Measurements from ENCODE around the gene CCM2L. TPM values are rescaled to one million over a fixed set of nuclear protein-coding genes. Genes with fewer than 3 reads are reported as not detected.

CCM2L gene
- total RNA-seq, 1 experiment from 2014 or later = 0.32 TPM

- Mint-ChIP-seq H3K9me3 (ENCODE audit: unreplicated experiment) (no peaks in the 10 kb centered on the region), H3K4me3 (ENCODE audit: unreplicated experiment) (no peak overlapping the region), H3K4me1 (ENCODE audit: low read depth, unreplicated experiment) (no peaks in the 10 kb centered on the region), H3K27me3 (ENCODE audit: insufficient read depth, unreplicated experiment) (peaks cover 24% of the 10 kb centered on the region), H3K27ac (ENCODE audit: unreplicated experiment) (no peak overlapping the region), H3K36me3 (ENCODE audit: insufficient read depth, unreplicated experiment) (no peaks in the 10 kb centered on the region)
- Histone ChIP-seq H3K36me3 (ENCODE audit: control insufficient read depth, insufficient read depth, low read length) (no peaks in the 10 kb centered on the region), H3K27me3 (replicated peaks; ENCODE audit: control insufficient read depth, insufficient read depth, low read length) (peaks cover 7% of the 10 kb centered on the region), H3K4me1 (peaks cover 6% of the 10 kb centered on the region), H3K4me3 (ENCODE audit: low read depth, low read length) (no peak overlapping the region), H3K9me3 (no peaks in the 10 kb centered on the region)
- BruUV-seq (replicated peaks) = no TSS peak
- ChIA-PET CTCF (interaction anchor here (1.0 to 3.8 kb wide), 4 partner anchors 9 to 211 kb away, joined by 3 to 12 read pairs (median 4); no protein-coding TSS in a partner anchor), POLR2A (no interaction called here)
- DNase-seq = peak in 1 of 2 experiments; percentile 40
- TF ChIP-seq CTCF (IDR thresholded peaks at IDR 0.05; ENCODE audit: insufficient read depth in 1 of 2, low read depth in 1 of 2, low read length in 1 of 2, severe bottlenecking in 1 of 2, unreplicated experiment in 1 of 2) = peak in 1 of 2 experiments; percentile 20
- intact Hi-C loops (cut with micrococcal nuclease; ENCODE audit: unreplicated experiment) = loop anchor here (5.0 kb wide), 1 partner anchor 68 kb away; the partner anchor contains the start of gene XKR7
Observed at GRCh38 chr20:32034581-32035425, 24.6 kb downstream of the CCM2L start.

- ChIA-PET POLR2A (no interaction called here), CTCF (interaction anchor here (1.2 to 3.8 kb wide), 4 partner anchors 10 to 189 kb away, joined by 3 to 12 read pairs (median 4); no protein-coding TSS in a partner anchor)
- TF ChIP-seq CTCF (IDR thresholded peaks at IDR 0.05; ENCODE audit: insufficient read depth in 1 of 2, low read depth in 1 of 2, low read length in 1 of 2, severe bottlenecking in 1 of 2, unreplicated experiment in 1 of 2) = no peak
- peak in 1 of 2 experiments; percentile 29 for DNase-seq
- Mint-ChIP-seq H3K9me3 (ENCODE audit: unreplicated experiment) (no peaks in the 10 kb centered on the region), H3K36me3 (ENCODE audit: insufficient read depth, unreplicated experiment) (no peaks in the 10 kb centered on the region), H3K4me1 (ENCODE audit: low read depth, unreplicated experiment) (no peaks in the 10 kb centered on the region), H3K27ac (ENCODE audit: unreplicated experiment) (no peak overlapping the region), H3K27me3 (ENCODE audit: insufficient read depth, unreplicated experiment) (peaks cover 20% of the 10 kb centered on the region), H3K4me3 (ENCODE audit: unreplicated experiment) (no peak overlapping the region)
- no peaks in the 10 kb centered on the region for H3K36me3 ChIP-seq (ENCODE audit: control insufficient read depth, insufficient read depth, low read length)
- BruUV-seq (replicated peaks) = no TSS peak
- H3K27me3 ChIP-seq (replicated peaks; ENCODE audit: control insufficient read depth, insufficient read depth, low read length) = peaks cover 7% of the 10 kb centered on the region
- H3K4me3 ChIP-seq (ENCODE audit: low read depth, low read length) = no peak overlapping the region
- intact Hi-C loops (cut with micrococcal nuclease; ENCODE audit: unreplicated experiment) = no loop called here
- H3K4me1 ChIP-seq = peaks cover 6% of the 10 kb centered on the region
- H3K9me3 ChIP-seq = no peaks in the 10 kb centered on the region
Observed at GRCh38 chr20:32035426-32035779, 25.2 kb downstream of the CCM2L start.

- no peak for TF ChIP-seq CTCF (IDR thresholded peaks at IDR 0.05; ENCODE audit: insufficient read depth in 1 of 2, low read depth in 1 of 2, low read length in 1 of 2, severe bottlenecking in 1 of 2, unreplicated experiment in 1 of 2)
- no TSS peak for BruUV-seq (replicated peaks)
- no peak for DNase-seq
- ChIA-PET CTCF (interaction anchor here (0.6 to 3.8 kb wide), 4 partner anchors 10 to 185 kb away, joined by 3 to 12 read pairs (median 4); no protein-coding TSS in a partner anchor), POLR2A (interaction anchor here (0.5 kb wide), 1 partner anchor 626 kb away, joined by 4 read pairs; no protein-coding TSS in a partner anchor)
- intact Hi-C loops (cut with micrococcal nuclease; ENCODE audit: unreplicated experiment) = no loop called here
- H3K27ac Mint-ChIP-seq (ENCODE audit: unreplicated experiment) = no peak overlapping the region
- H3K4me1 Mint-ChIP-seq (ENCODE audit: low read depth, unreplicated experiment) = no peaks in the 10 kb centered on the region
- H3K9me3 Mint-ChIP-seq (ENCODE audit: unreplicated experiment) = no peaks in the 10 kb centered on the region
- H3K27me3 Mint-ChIP-seq (ENCODE audit: insufficient read depth, unreplicated experiment) = peaks cover 21% of the 10 kb centered on the region
- H3K9me3 ChIP-seq = no peaks in the 10 kb centered on the region
- H3K4me3 Mint-ChIP-seq (ENCODE audit: unreplicated experiment) = no peak overlapping the region
- H3K27me3 ChIP-seq (replicated peaks; ENCODE audit: control insufficient read depth, insufficient read depth, low read length) = peaks cover 6% of the 10 kb centered on the region
- H3K4me3 ChIP-seq (ENCODE audit: low read depth, low read length) = no peak overlapping the region
- H3K4me1 ChIP-seq = peaks cover under 1% of the 10 kb centered on the region
- no peaks in the 10 kb centered on the region for H3K36me3 ChIP-seq (ENCODE audit: control insufficient read depth, insufficient read depth, low read length)
- no peaks in the 10 kb centered on the region for H3K36me3 Mint-ChIP-seq (ENCODE audit: insufficient read depth, unreplicated experiment)
Observed at GRCh38 chr20:32036252-32036651, 26.0 kb downstream of the CCM2L start.

All from Caco-2 (cell line).